ENCODE data around the gene PER1. TPM values are rescaled to one million over a fixed set of nuclear protein-coding genes. Genes with fewer than 3 reads are reported as not detected.

The PER1 gene
- total RNA-seq, 4 donors from 2014 or later = 55.9 to 211 (median 109) TPM

GRCh38 chr17:8119581-8120519 lies 32.4 kb downstream of the PER1 start:
- H3K27me3 ChIP-seq = peaks cover 77% of the 10 kb centered on the region
- H3K36me3 ChIP-seq = no peaks in the 10 kb centered on the region
- H3K9me3 ChIP-seq = no peaks in the 10 kb centered on the region
- in situ Hi-C loops (cut with MboI; ENCODE audit: low pct_ligation_motif_present in 1 of 4, low pct_unique_long_range_greater_than_20kb in 1 of 4, low sequenced_read_pairs in 3 of 4) = loop anchor here in 1 of 4 donors (10.0 kb wide), 1 partner anchor 55 kb away; no protein-coding TSS in a partner anchor
- peak; percentile 84 for DNase-seq
- TF ChIP-seq POLR2AphosphoS5 (IDR thresholded peaks at IDR 0.05) = peak in 1 of 3 donors; percentile 54
- TF ChIP-seq EP300 (IDR thresholded peaks at IDR 0.05; ENCODE audit: low read depth) = no peak
- WGBS, 2 donors (ENCODE audit: low coverage in 1 of 2) = 1% methylated on average over 21 to 28 of the region's 28 CpGs
- H3K4me1 ChIP-seq = peaks cover 45 to 77% (median 62%) of the 10 kb centered on the region in 4 donors
- intact Hi-C loops (cut with DNase I; ENCODE audit: low total_unique reads) = loop anchor here (10.0 kb wide), 1 partner anchor 65 kb away; no protein-coding TSS in a partner anchor
- H3K27ac ChIP-seq = peak overlapping the region; percentile 81 to 88 (median 82)
- H3K4me3 ChIP-seq = peak overlapping the region; percentile 16 to 58 (median 40)

- H3K27me3 ChIP-seq = peaks cover 77% of the 10 kb centered on the region
- TF ChIP-seq POLR2AphosphoS5 (IDR thresholded peaks at IDR 0.05) = peak in 1 of 3 donors; percentile 2
- peak; percentile 83 to 97 (median 90) for TF ChIP-seq CTCF (IDR thresholded peaks at IDR 0.05)
- TF ChIP-seq POLR2A (IDR thresholded peaks at IDR 0.05) = no peak
- no peaks in the 10 kb centered on the region for H3K36me3 ChIP-seq
- H3K4me1 ChIP-seq = peaks cover 36 to 68% (median 53%) of the 10 kb centered on the region in 4 donors
- H3K27ac ChIP-seq = peak overlapping the region; percentile 81 to 88 (median 82)
- in situ Hi-C loops (cut with MboI; ENCODE audit: low pct_ligation_motif_present in 1 of 4, low pct_unique_long_range_greater_than_20kb in 1 of 4, low sequenced_read_pairs in 3 of 4) = loop anchor here in 1 of 4 donors (10.0 kb wide), 1 partner anchor 54 kb away; no protein-coding TSS in a partner anchor
- peak overlapping the region; percentile 16 to 56 (median 40) for H3K4me3 ChIP-seq
- WGBS, 2 donors (ENCODE audit: low coverage in 1 of 2) = 0% methylated on average over 12 to 33 of the region's 38 CpGs
- peak; percentile 91 for DNase-seq
- intact Hi-C loops (cut with DNase I; ENCODE audit: low total_unique reads) = no loop called here
- no peaks in the 10 kb centered on the region for H3K9me3 ChIP-seq
Measured at GRCh38 chr17:8118769-8119580, 33.2 kb downstream of the PER1 start.

GRCh38 chr17:8117980-8118768 lies 34.0 kb downstream of the PER1 start, which contains the start of gene ALOXE3:
Gene ALOXE3 (minus strand): TSS chr17:8118514. CDS start chr17:8117990, 524 bp downstream.
- in situ Hi-C loops (cut with MboI; ENCODE audit: low pct_ligation_motif_present in 1 of 4, low pct_unique_long_range_greater_than_20kb in 1 of 4, low sequenced_read_pairs in 3 of 4) (loop anchor here in 1 of 4 donors (10.0 kb wide), 1 partner anchor 53 kb away; no protein-coding TSS in a partner anchor), intact Hi-C loops (cut with DNase I; ENCODE audit: low total_unique reads) (no loop called here)
- H3K27ac ChIP-seq = peak within 1 kb of the TSS; percentile 81 to 88 (median 82)
- peak within 1 kb of the TSS; percentile 16 to 56 (median 40) for H3K4me3 ChIP-seq
- H3K4me1 ChIP-seq = peaks cover 28 to 60% (median 45%) of the 10 kb centered on the region in 4 donors
- TF ChIP-seq EP300 (IDR thresholded peaks at IDR 0.05; ENCODE audit: low read depth) (no peak), POLR2AphosphoS5 (IDR thresholded peaks at IDR 0.05) (peak in 2 of 3 donors; percentile 29 to 37), POLR2A (IDR thresholded peaks at IDR 0.05) (no peak)
- H3K9me3 ChIP-seq = no peaks in the 10 kb centered on the region
- peaks cover 77% of the 10 kb centered on the region for H3K27me3 ChIP-seq
- WGBS, 2 donors (ENCODE audit: low coverage in 1 of 2) = 0% methylated on average over 31 of the region's 33 CpGs; no CpG with 5 or more reads in 1 of the 2 donors
- peak; percentile 55 for DNase-seq
- H3K36me3 ChIP-seq = no peaks in the 10 kb centered on the region

GRCh38 chr17:8117367-8117979 lies 34.7 kb downstream of the PER1 start:
- Histone ChIP-seq H3K4me3 (peak overlapping the region in 2 of 4 donors; percentile 46 to 56), H3K9me3 (no peaks in the 10 kb centered on the region), H3K27me3 (peaks cover 77% of the 10 kb centered on the region), H3K36me3 (no peaks in the 10 kb centered on the region), H3K4me1 (peaks cover 23 to 53% (median 38%) of the 10 kb centered on the region in 4 donors), H3K27ac (no peak overlapping the region)
- 2% methylated on average over 18 of the region's 18 CpGs; no CpG with 5 or more reads in 1 of the 2 donors for WGBS, 2 donors (ENCODE audit: low coverage in 1 of 2)
- in situ Hi-C loops (cut with MboI; ENCODE audit: low pct_ligation_motif_present in 1 of 4, low pct_unique_long_range_greater_than_20kb in 1 of 4, low sequenced_read_pairs in 3 of 4) (loop anchor here in 1 of 4 donors (10.0 kb wide), 1 partner anchor 53 kb away; no protein-coding TSS in a partner anchor), intact Hi-C loops (cut with DNase I; ENCODE audit: low total_unique reads) (no loop called here)
- no peak for DNase-seq
- TF ChIP-seq POLR2AphosphoS5 (IDR thresholded peaks at IDR 0.05) (no peak), CTCF (IDR thresholded peaks at IDR 0.05) (no peak), POLR2A (IDR thresholded peaks at IDR 0.05) (no peak), EP300 (IDR thresholded peaks at IDR 0.05; ENCODE audit: low read depth) (no peak)

All from transverse colon (tissue), 4 donors.